ENCODE results near the gene C2orf76. TPM values are rescaled to one million over a fixed set of nuclear protein-coding genes. Genes with fewer than 3 reads are reported as not detected.

Gene C2orf76
- total RNA-seq, 4 donors from 2014 or later: 1.6 to 2.9 TPM; not detected in 2

DNA sequence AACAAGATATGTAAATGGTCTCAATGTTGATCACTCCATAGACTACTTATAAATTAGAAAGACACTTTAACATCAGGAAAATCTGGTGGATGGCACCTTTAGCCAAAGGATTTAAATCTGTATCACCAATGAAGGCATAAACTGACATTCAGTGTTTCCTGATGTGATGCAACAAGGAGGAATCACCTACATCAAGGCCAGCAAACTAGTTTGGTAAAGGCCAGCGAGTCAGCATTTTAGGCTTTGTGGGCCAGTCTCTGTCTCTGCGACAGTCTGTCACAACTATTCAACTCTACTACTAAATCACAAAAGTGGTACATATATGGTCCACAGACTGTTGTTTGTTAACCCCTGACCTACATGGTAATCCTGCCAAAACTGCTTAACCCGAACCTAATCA is 33.3 kb downstream of the C2orf76 start:
- Histone ChIP-seq H3K4me1 (peaks cover 0 to 8% (median 0%) of the 10 kb centered on the region in 4 donors), H3K4me3 (no peak overlapping the region), H3K36me3 (no peaks in the 10 kb centered on the region), H3K9me3 (no peaks in the 10 kb centered on the region), H3K27ac (no peak overlapping the region), H3K27me3 (no peaks in the 10 kb centered on the region)
- no peak for TF ChIP-seq POLR2A (IDR thresholded peaks at IDR 0.05)
- TF ChIP-seq, protein P1, sequence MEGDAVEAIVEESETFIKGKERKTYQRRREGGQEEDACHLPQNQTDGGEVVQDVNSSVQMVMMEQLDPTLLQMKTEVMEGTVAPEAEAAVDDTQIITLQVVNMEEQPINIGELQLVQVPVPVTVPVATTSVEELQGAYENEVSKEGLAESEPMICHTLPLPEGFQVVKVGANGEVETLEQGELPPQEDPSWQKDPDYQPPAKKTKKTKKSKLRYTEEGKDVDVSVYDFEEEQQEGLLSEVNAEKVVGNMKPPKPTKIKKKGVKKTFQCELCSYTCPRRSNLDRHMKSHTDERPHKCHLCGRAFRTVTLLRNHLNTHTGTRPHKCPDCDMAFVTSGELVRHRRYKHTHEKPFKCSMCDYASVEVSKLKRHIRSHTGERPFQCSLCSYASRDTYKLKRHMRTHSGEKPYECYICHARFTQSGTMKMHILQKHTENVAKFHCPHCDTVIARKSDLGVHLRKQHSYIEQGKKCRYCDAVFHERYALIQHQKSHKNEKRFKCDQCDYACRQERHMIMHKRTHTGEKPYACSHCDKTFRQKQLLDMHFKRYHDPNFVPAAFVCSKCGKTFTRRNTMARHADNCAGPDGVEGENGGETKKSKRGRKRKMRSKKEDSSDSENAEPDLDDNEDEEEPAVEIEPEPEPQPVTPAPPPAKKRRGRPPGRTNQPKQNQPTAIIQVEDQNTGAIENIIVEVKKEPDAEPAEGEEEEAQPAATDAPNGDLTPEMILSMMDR (IDR thresholded peaks at IDR 0.05): no peak
- no peak for DNase-seq

DNA sequence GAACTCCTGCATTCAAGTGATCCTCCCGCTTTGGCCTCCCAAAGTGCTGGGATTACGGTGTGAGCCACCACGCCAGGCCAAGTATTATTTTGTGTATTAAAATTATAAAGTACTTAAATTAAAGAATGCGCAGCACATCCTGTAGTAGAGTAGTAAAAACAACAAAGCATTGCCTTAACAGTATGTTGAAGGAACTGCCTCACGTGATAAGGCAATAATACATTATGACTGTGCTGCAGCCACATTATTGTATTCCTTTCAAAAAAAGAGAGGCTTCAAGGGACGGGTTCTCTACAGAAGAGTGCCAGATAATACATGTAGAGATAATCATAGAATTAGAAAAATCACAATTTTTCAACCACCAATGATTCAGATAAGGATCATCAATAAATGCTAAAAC is 33.7 kb downstream of the C2orf76 start:
- peaks cover 0 to 8% (median 0%) of the 10 kb centered on the region in 4 donors for H3K4me1 ChIP-seq
- H3K9me3 ChIP-seq: no peaks in the 10 kb centered on the region
- no peak for TF ChIP-seq POLR2A (IDR thresholded peaks at IDR 0.05)
- TF ChIP-seq, protein P1 (IDR thresholded peaks at IDR 0.05): no peak
- H3K4me3 ChIP-seq: no peak overlapping the region
- no peak for DNase-seq
- no peaks in the 10 kb centered on the region for H3K36me3 ChIP-seq
- H3K27ac ChIP-seq: no peak overlapping the region
- no peaks in the 10 kb centered on the region for H3K27me3 ChIP-seq

DNA sequence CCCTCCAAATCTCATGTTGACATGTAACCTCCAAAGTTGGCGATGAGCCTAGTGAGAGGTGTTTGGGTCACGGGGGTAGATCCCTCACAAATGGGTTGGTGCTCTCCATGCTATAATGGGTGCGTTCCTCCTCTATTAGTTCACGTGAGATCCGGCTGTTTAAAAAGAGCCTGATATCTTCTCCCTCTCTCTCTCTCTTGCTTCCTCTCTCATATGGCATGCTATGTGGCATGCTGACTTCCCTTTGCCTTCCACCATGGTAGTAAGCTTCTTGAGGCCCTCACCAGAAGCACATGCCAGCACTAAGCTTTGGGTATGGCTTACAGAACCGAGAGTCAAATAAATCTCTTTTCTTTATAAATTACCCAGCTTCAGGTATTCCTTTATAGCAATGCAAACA is 39.2 kb downstream of the C2orf76 start:
- TF ChIP-seq POLR2A (IDR thresholded peaks at IDR 0.05): no peak
- TF ChIP-seq, protein P1 (IDR thresholded peaks at IDR 0.05): no peak
- H3K27me3 ChIP-seq: no peaks in the 10 kb centered on the region
- H3K27ac ChIP-seq: no peak overlapping the region
- no peak overlapping the region for H3K4me3 ChIP-seq
- H3K4me1 ChIP-seq: peaks cover 0 to 8% (median 0%) of the 10 kb centered on the region in 4 donors
- H3K9me3 ChIP-seq: no peaks in the 10 kb centered on the region
- H3K36me3 ChIP-seq: no peaks in the 10 kb centered on the region
- DNase-seq: no peak

DNA sequence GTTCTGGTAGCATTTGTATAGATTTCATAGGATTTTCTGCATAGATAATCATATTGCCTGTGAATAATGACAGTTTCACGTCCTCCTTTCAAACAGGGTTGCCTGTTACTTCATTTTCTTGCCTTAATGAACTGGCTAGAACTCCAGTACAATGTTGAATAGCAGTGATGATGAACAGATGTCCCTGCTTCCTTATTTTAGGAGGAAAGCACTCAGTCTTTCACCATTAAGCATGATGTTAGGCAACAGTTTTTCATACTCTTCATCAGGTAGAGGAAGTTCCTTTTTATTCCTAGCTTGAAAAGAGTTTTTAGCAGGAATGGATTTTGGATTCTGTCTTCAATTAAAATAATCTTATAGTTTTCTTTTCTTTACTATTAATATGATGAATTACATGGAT is 39.7 kb downstream of the C2orf76 start:
- Histone ChIP-seq H3K4me3 (no peak overlapping the region), H3K4me1 (peaks cover 0 to 8% (median 0%) of the 10 kb centered on the region in 4 donors), H3K27ac (no peak overlapping the region), H3K9me3 (no peaks in the 10 kb centered on the region), H3K27me3 (no peaks in the 10 kb centered on the region), H3K36me3 (no peaks in the 10 kb centered on the region)
- no peak for TF ChIP-seq POLR2A (IDR thresholded peaks at IDR 0.05)
- TF ChIP-seq, protein P1 (IDR thresholded peaks at IDR 0.05): no peak
- DNase-seq: no peak

DNA sequence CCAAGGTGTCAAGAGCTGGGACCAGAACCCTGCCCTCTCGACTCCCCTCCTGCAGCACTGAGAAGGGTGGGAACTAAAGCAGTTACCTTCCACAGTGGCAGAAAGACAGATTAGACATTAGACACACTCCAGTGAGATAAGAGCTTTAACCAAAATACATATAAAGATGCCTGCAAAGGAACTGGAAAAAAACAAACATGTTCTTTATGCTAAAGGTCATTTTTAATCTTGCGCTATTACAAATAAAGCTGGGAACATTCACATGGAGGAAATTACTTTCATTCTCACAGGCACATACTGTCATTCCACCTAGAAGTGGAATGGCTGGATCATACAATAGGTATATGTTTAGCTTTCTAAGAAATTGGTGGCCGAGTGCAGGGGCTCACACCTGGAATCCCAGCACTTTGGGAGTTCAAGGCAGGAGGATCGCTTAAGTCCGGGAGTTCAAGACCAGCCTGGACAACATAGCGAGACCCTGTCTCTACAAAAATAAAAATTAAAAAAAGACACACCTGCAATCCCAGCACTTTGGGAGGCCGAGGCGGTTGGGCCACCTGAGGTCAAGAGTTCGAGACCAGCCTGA is 41.9 kb downstream of the C2orf76 start:
- no peak overlapping the region for H3K4me3 ChIP-seq
- H3K36me3 ChIP-seq: no peaks in the 10 kb centered on the region
- H3K27me3 ChIP-seq: no peaks in the 10 kb centered on the region
- no peaks in the 10 kb centered on the region for H3K4me1 ChIP-seq
- TF ChIP-seq POLR2A (IDR thresholded peaks at IDR 0.05): no peak
- TF ChIP-seq, protein P1 (IDR thresholded peaks at IDR 0.05): no peak
- H3K9me3 ChIP-seq: no peaks in the 10 kb centered on the region
- DNase-seq: no peak
- H3K27ac ChIP-seq: peak overlapping the region in 2 of 4 donors; percentile 26 to 31

DNA sequence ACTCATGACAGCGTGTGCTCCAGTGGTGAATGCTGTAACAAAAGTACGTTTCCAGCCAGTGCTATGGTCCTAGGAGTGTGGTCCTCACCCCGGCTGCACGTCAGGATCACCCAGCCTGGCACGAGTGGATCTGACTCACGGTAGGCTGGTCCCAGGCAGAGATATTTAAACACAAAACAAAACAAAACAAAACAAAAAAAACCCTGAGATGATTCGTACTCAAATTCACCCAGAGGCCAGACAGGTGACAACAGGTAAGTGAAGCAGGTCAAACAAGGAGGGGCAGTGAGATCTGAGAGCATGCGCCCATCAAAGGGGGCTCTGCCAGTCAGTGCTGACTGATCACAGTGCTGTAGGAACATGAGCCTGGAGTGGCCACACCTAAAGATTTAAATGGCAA is 43.2 kb downstream of the C2orf76 start:
- Histone ChIP-seq H3K27me3 (no peaks in the 10 kb centered on the region), H3K27ac (no peak overlapping the region), H3K4me3 (no peak overlapping the region), H3K4me1 (no peaks in the 10 kb centered on the region), H3K36me3 (no peaks in the 10 kb centered on the region), H3K9me3 (no peaks in the 10 kb centered on the region)
- no peak for DNase-seq
- no peak for TF ChIP-seq POLR2A (IDR thresholded peaks at IDR 0.05)
- TF ChIP-seq, protein P1 (IDR thresholded peaks at IDR 0.05): no peak

All from Peyer's patch (tissue), 4 donors.